Osteocyte (in vitro differentiated cells): ENCODE measurements around the gene GPC5. TPM values are rescaled to one million over a fixed set of nuclear protein-coding genes. Genes with fewer than 3 reads are reported as not detected.

Source experiments
- DNase-seq: peaks from one replicate; pipeline ENCODE4 v3.0.0; 2021; ENCODE audit warnings: mixed read lengths; ENCODE audit not compliant: unreplicated experiment; ENCODE audit errors: extremely low spot score
- H3K27ac Mint-ChIP-seq: one replicate; pipeline ENCODE4 v1.8.0; 2021; ENCODE audit warnings: mild to moderate bottlenecking, mixed read lengths; ENCODE audit not compliant: unreplicated experiment
- H3K27me3 Mint-ChIP-seq: one replicate; pipeline ENCODE4 v1.8.0; 2021; ENCODE audit warnings: mixed read lengths; ENCODE audit not compliant: unreplicated experiment
- H3K36me3 Mint-ChIP-seq: one replicate; pipeline ENCODE4 v1.8.0; 2021; ENCODE audit warnings: mixed read lengths; ENCODE audit not compliant: unreplicated experiment
- H3K4me1 Mint-ChIP-seq: one replicate; pipeline ENCODE4 v1.8.0; 2021; ENCODE audit warnings: mixed read lengths; ENCODE audit not compliant: unreplicated experiment
- H3K4me3 Mint-ChIP-seq: one replicate; pipeline ENCODE4 v1.8.0; 2021; ENCODE audit warnings: mild to moderate bottlenecking, moderate library complexity, mixed read lengths; ENCODE audit not compliant: unreplicated experiment
- H3K9me3 Mint-ChIP-seq: one replicate; pipeline ENCODE4 v1.8.0; 2021; ENCODE audit warnings: mixed read lengths; ENCODE audit not compliant: unreplicated experiment
- CTCF ChIP-seq: fragments of 200-600 bp; sonication (generic); IDR thresholded peaks from 2 replicates; pipeline ENCODE4 v1.5.0; 2021; ENCODE audit warnings: antibody characterized with exemption, mild to moderate bottlenecking, moderate library complexity
- total RNA-seq: library from RNA; stranded (reverse); gene quantifications from 2 replicates; pipeline ENCODE4 v1.2.1, GENCODE V29; 2021

GPC5 gene
- total RNA-seq, 1 donor from 2014 or later, result 12.9 TPM

GRCh38 chr13:91698308-91698707 lies 299.9 kb downstream of the GPC5 start:
- TF ChIP-seq CTCF, result no peak
- Mint-ChIP-seq H3K27me3 (peaks cover 2% of the 10 kb centered on the region), H3K4me1 (no peaks in the 10 kb centered on the region), H3K4me3 (no peak overlapping the region), H3K9me3 (no peaks in the 10 kb centered on the region), H3K27ac (no peak overlapping the region), H3K36me3 (no peaks in the 10 kb centered on the region)
- DNase-seq, result no peak

DNA sequence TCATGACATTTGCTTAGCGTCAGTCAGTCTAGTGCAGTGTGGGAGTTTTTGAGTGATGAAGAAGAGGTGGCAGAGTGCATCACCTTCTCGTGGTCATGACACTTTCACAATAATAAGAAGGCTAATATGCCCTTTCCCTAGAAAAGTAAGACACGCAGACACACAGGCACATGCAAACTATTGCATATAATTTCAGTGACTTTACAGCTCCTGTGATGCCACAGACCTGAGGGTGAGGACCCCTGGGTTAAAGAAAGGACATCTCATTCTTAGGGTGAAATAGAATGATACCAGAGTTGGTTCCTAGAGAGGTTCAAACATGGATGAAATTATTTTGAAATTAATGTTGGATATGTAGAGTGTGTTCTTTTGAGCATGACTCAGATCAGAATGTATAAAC lies 300.3 kb downstream of the GPC5 start:
- no peak for TF ChIP-seq CTCF
- DNase-seq, result no peak
- H3K4me1 Mint-ChIP-seq, result no peaks in the 10 kb centered on the region
- no peaks in the 10 kb centered on the region for H3K36me3 Mint-ChIP-seq
- H3K9me3 Mint-ChIP-seq, result peaks cover 3% of the 10 kb centered on the region
- peaks cover 2% of the 10 kb centered on the region for H3K27me3 Mint-ChIP-seq
- no peak overlapping the region for H3K4me3 Mint-ChIP-seq
- no peak overlapping the region for H3K27ac Mint-ChIP-seq

- Mint-ChIP-seq H3K4me1 (no peaks in the 10 kb centered on the region), H3K9me3 (peaks cover 5% of the 10 kb centered on the region), H3K27ac (no peak overlapping the region), H3K4me3 (no peak overlapping the region), H3K27me3 (peaks cover 2% of the 10 kb centered on the region), H3K36me3 (no peaks in the 10 kb centered on the region)
- no peak for TF ChIP-seq CTCF
- DNase-seq, result no peak
Measured at GRCh38 chr13:91699863-91700262, 301.4 kb downstream of the GPC5 start.

- Mint-ChIP-seq H3K4me3 (no peak overlapping the region), H3K9me3 (peaks cover 5% of the 10 kb centered on the region), H3K4me1 (no peaks in the 10 kb centered on the region), H3K36me3 (no peaks in the 10 kb centered on the region), H3K27me3 (peaks cover 2% of the 10 kb centered on the region), H3K27ac (no peak overlapping the region)
- TF ChIP-seq CTCF, result no peak
- DNase-seq, result no peak
Measured at GRCh38 chr13:91701975-91702374, 303.6 kb downstream of the GPC5 start.

- Mint-ChIP-seq H3K4me1 (no peaks in the 10 kb centered on the region), H3K4me3 (no peak overlapping the region), H3K27me3 (peaks cover 2% of the 10 kb centered on the region), H3K9me3 (peaks cover 5% of the 10 kb centered on the region), H3K27ac (no peak overlapping the region), H3K36me3 (no peaks in the 10 kb centered on the region)
- TF ChIP-seq CTCF, result no peak
- DNase-seq, result no peak
Measured at GRCh38 chr13:91702411-91702810, 304.0 kb downstream of the GPC5 start.
